H9 (cell line): Measurements from ENCODE around the gene TPCN2. TPM values are rescaled to one million over a fixed set of nuclear protein-coding genes. Genes with fewer than 3 reads are reported as not detected.
"Not testable (repeated sequence)": the region's sequence is repeated elsewhere in the genome, so short reads cannot be mapped to it uniquely, and the experiment has no call there.

Experiments
- DNase-seq: peaks from one replicate; pipeline ENCODE4 v3.0.0-alpha.2; 2017
- H2AFZ ChIP-seq: one replicate; pipeline ENCODE4 v1.6.1; 2013; ENCODE audit warnings: mild to moderate bottlenecking, low read length, control low read depth, moderate library complexity
- H2AK5ac ChIP-seq: 2 replicates; pipeline ENCODE4 v1.6.1; 2013; ENCODE audit warnings: low read length, control low read depth, mixed read lengths; ENCODE audit not compliant: insufficient read length
- H2BK120ac ChIP-seq: one replicate; pipeline ENCODE4 v1.6.1; 2013; ENCODE audit warnings: low read depth, mild to moderate bottlenecking, low read length, control low read depth, inconsistent platforms; ENCODE audit not compliant: poor library complexity, severe bottlenecking
- H2BK12ac ChIP-seq: 2 replicates; pipeline ENCODE4 v1.6.1; 2013; ENCODE audit warnings: low read length, control low read depth, mixed read lengths, low read depth; ENCODE audit not compliant: insufficient read length
- H2BK15ac ChIP-seq: 2 replicates; pipeline ENCODE4 v1.6.1; 2013; ENCODE audit warnings: low read depth, low read length, control low read depth
- H2BK20ac ChIP-seq: one replicate; pipeline ENCODE4 v1.6.1; 2013; ENCODE audit warnings: low read depth, mild to moderate bottlenecking, low read length, control low read depth, inconsistent platforms; ENCODE audit not compliant: poor library complexity, severe bottlenecking
- H2BK5ac ChIP-seq: 2 replicates; pipeline ENCODE4 v1.6.1; 2013; ENCODE audit warnings: low read length, control low read depth, mixed read lengths; ENCODE audit not compliant: insufficient read length
- H3K14ac ChIP-seq: 2 replicates; pipeline ENCODE4 v1.6.1; 2013; ENCODE audit warnings: low read length, control low read depth; ENCODE audit not compliant: insufficient read depth
- H3K18ac ChIP-seq: 2 replicates; pipeline ENCODE4 v1.6.1; 2013; ENCODE audit warnings: low read depth, mild to moderate bottlenecking, mixed read lengths, low read length, control low read depth; ENCODE audit not compliant: insufficient read length
- H3K23ac ChIP-seq: 2 replicates; pipeline ENCODE4 v1.6.1; 2013; ENCODE audit warnings: low read length, control low read depth, mixed read lengths, low read depth; ENCODE audit not compliant: insufficient read length
- H3K23me2 ChIP-seq: 2 replicates; pipeline ENCODE4 v1.6.1; 2013; ENCODE audit warnings: low read depth, mild to moderate bottlenecking, mixed read lengths, low read length, control low read depth; ENCODE audit not compliant: insufficient read length, poor library complexity, severe bottlenecking
- H3K27ac ChIP-seq: 2 replicates; pipeline ENCODE4 v1.5.1; 2013; ENCODE audit warnings: low read length, control low read depth, mixed read lengths, low read depth; ENCODE audit not compliant: insufficient read length
- H3K27me3 ChIP-seq: 2 replicates; pipeline ENCODE4 v1.6.1; 2013; ENCODE audit warnings: low read length, control low read depth, inconsistent platforms; ENCODE audit not compliant: insufficient read depth
- H3K4ac ChIP-seq: 2 replicates; pipeline ENCODE4 v1.6.1; 2013; ENCODE audit warnings: low read depth, mild to moderate bottlenecking, control low read depth, inconsistent platforms, low read length, moderate library complexity
- H3K4me1 ChIP-seq: 2 replicates; pipeline ENCODE4 v1.6.1; 2013; ENCODE audit warnings: low read length, control low read depth, inconsistent platforms; ENCODE audit not compliant: insufficient read depth
- H3K4me2 ChIP-seq: 2 replicates; pipeline ENCODE4 v1.6.1; 2013; ENCODE audit warnings: low read length, control low read depth, mixed read lengths; ENCODE audit not compliant: insufficient read length, insufficient read depth
- H3K56ac ChIP-seq: 2 replicates; pipeline ENCODE4 v1.6.1; 2013; ENCODE audit warnings: low read depth, mild to moderate bottlenecking, mixed read lengths, low read length, control low read depth; ENCODE audit not compliant: insufficient read length
- H3K79me1 ChIP-seq: 2 replicates; pipeline ENCODE4 v1.6.1; 2013; ENCODE audit warnings: low read depth, mild to moderate bottlenecking, moderate library complexity, low read length, control low read depth, inconsistent platforms; ENCODE audit not compliant: insufficient read depth, poor library complexity, severe bottlenecking
- H3K79me2 ChIP-seq: 2 replicates; pipeline ENCODE4 v1.6.1; 2013; ENCODE audit warnings: low read length, control low read depth, inconsistent platforms; ENCODE audit not compliant: insufficient read depth
- H3K9ac ChIP-seq: 2 replicates; pipeline ENCODE4 v1.6.1; 2013; ENCODE audit warnings: low read length, control low read depth, mixed read lengths; ENCODE audit not compliant: insufficient read length; ENCODE audit errors: extremely low read depth
- H3K9me3 ChIP-seq: one replicate; pipeline ENCODE4 v1.6.1; 2013; ENCODE audit warnings: low read depth, low read length, inconsistent platforms; ENCODE audit not compliant: control insufficient read depth
- H3T11ph ChIP-seq: one replicate; pipeline ENCODE4 v1.6.1; 2013; ENCODE audit warnings: mild to moderate bottlenecking, low read length, control low read depth, inconsistent platforms
- H4K20me1 ChIP-seq: one replicate; pipeline ENCODE4 v1.6.1; 2013; ENCODE audit not compliant: control insufficient read depth, insufficient read length, insufficient read depth
- H4K5ac ChIP-seq: 2 replicates; pipeline ENCODE4 v1.6.1; 2013; ENCODE audit warnings: low read depth, mild to moderate bottlenecking, mixed read lengths, low read length, control low read depth; ENCODE audit not compliant: insufficient read length
- H4K8ac ChIP-seq: replicated peaks from 2 replicates; pipeline ENCODE4 v1.6.1; 2013; ENCODE audit warnings: low read length, control low read depth, mixed read lengths, low read depth; ENCODE audit not compliant: insufficient read length
- H4K91ac ChIP-seq: 2 replicates; pipeline ENCODE4 v1.6.1; 2013; ENCODE audit warnings: low read depth, mild to moderate bottlenecking, moderate library complexity, mixed read lengths, low read length, control low read depth; ENCODE audit not compliant: insufficient read length
- H3K27ac Mint-ChIP-seq, 3 experiments: 2 replicates in 2 of 3; 3 replicates in 1 of 3; pipeline ENCODE4 v1.8.0; 2020 to 2021; ENCODE audit warnings: mixed read lengths in 3 of 3, mild to moderate bottlenecking in 1 of 3, moderate library complexity in 1 of 3
- H3K27me3 Mint-ChIP-seq: 2 replicates; pipeline ENCODE4 v1.8.0; 2021; ENCODE audit warnings: low read depth, mild to moderate bottlenecking, moderate library complexity, mixed read lengths
- H3K36me3 Mint-ChIP-seq, 3 experiments: 2 replicates in 2 of 3; 3 replicates in 1 of 3; pipeline ENCODE4 v1.8.0; 2020 to 2021; ENCODE audit warnings: low read depth in 3 of 3, mixed read lengths in 3 of 3; ENCODE audit not compliant: insufficient read depth in 1 of 3
- H3K4me1 Mint-ChIP-seq, 2 experiments: 2 replicates each; pipeline ENCODE4 v1.8.0; 2020; ENCODE audit warnings: mixed read lengths in 2 of 2
- H3K4me3 Mint-ChIP-seq, 2 experiments: 2 replicates in 1 of 2; 3 replicates in 1 of 2; pipeline ENCODE4 v1.8.0; 2020 to 2021; ENCODE audit warnings: mild to moderate bottlenecking in 2 of 2, mixed read lengths in 2 of 2, moderate library complexity in 1 of 2
- H3K9me3 Mint-ChIP-seq, 2 experiments: 2 replicates in 1 of 2; 3 replicates in 1 of 2; pipeline ENCODE4 v1.8.0; 2020; ENCODE audit warnings: mild to moderate bottlenecking in 2 of 2, mixed read lengths in 2 of 2, moderate library complexity in 1 of 2
- CTCF ChIP-seq: fragments of 200-600 bp; sonication (generic); conservative IDR thresholded peaks from 3 replicates; pipeline ENCODE4 v1.8.0; 2021; ENCODE audit warnings: antibody characterized with exemption, mild to moderate bottlenecking
- WGBS: extraction: QIAGEN DNeasy Blood & Tissue Kit; methylation state at CpG from one replicate; pipeline ENCODE4 v1.1.7; 2013; ENCODE audit warnings: missing lambda C conversion rate, low lambda C conversion rate, mixed read lengths; ENCODE audit not compliant: insufficient read length; ENCODE audit errors: extremely low coverage; 5-methylcytosine and 5-hydroxymethylcytosine counted together
- total RNA-seq: library from RNA; stranded (reverse); gene quantifications from 2 replicates; pipeline ENCODE4 v1.2.1, GENCODE V29; 2021

TPCN2 gene
- total RNA-seq, 1 experiment from 2014 or later = 16.8 TPM

- Histone ChIP-seq H3K27me3 (no peaks in the 10 kb centered on the region), H2AFZ (no peak overlapping the region), H3K18ac (no peak overlapping the region), H3K4me2 (no peak overlapping the region), H3K79me2 (no peaks in the 10 kb centered on the region), H3K27ac (no peak overlapping the region), H3K23me2 (no peaks in the 10 kb centered on the region), H3K9me3 (peaks cover 10% of the 10 kb centered on the region), H3K14ac (no peak overlapping the region), H3K79me1 (no peaks in the 10 kb centered on the region), H4K8ac (no peak overlapping the region), H4K91ac (no peak overlapping the region), H3K4me1 (no peaks in the 10 kb centered on the region; the same call in 1 of the 2 replicates), H2AK5ac (no peak overlapping the region), H3K9ac (no peak overlapping the region), H3K23ac (no peak overlapping the region), H4K5ac (no peak overlapping the region), H3K4ac (no peak overlapping the region), H2BK15ac (no peak overlapping the region), H4K20me1 (no peaks in the 10 kb centered on the region), H3K56ac (no peak overlapping the region), H2BK20ac (no peak overlapping the region), H3T11ph (no peak overlapping the region), H2BK120ac (no peak overlapping the region), H2BK12ac (no peak overlapping the region), H2BK5ac (no peak overlapping the region)
- Mint-ChIP-seq H3K4me1 (peaks cover 5 to 13% of the 10 kb centered on the region in 2 experiments), H3K27me3 (peaks cover 6% of the 10 kb centered on the region), H3K27ac (no peak overlapping the region), H3K36me3 (peaks cover 9 to 23% (median 11%) of the 10 kb centered on the region in 3 experiments; a peak in 6 of 7 replicates), H3K4me3 (no peak overlapping the region), H3K9me3 (peaks cover 22 to 25% of the 10 kb centered on the region in 2 experiments)
- no CpG with 5 or more reads among the region's 4 CpGs for WGBS
- no peak for DNase-seq
- no peak for TF ChIP-seq CTCF
Observed at GRCh38 chr11:69133251-69133650, 84.5 kb downstream of the TPCN2 start.

GRCh38 chr11:69134182-69134581 is 85.5 kb downstream of the TPCN2 start:
- not testable (repeated sequence) for H2BK12ac ChIP-seq, H4K8ac ChIP-seq, H3K4me2 ChIP-seq, H3K4me1 ChIP-seq, H3K23me2 ChIP-seq, H3K27ac Mint-ChIP-seq, H2BK20ac ChIP-seq, H3K27me3 Mint-ChIP-seq, H2AFZ ChIP-seq, H3K18ac ChIP-seq, H4K5ac ChIP-seq, H3K14ac ChIP-seq, H3K79me2 ChIP-seq, H3K9me3 ChIP-seq, H4K91ac ChIP-seq, H4K20me1 ChIP-seq, H2BK120ac ChIP-seq, H2AK5ac ChIP-seq, H3K4ac ChIP-seq, H2BK15ac ChIP-seq, H3K9ac ChIP-seq, H3K56ac ChIP-seq, H3K79me1 ChIP-seq, H3K4me3 Mint-ChIP-seq, H3K23ac ChIP-seq, H3T11ph ChIP-seq, H3K27ac ChIP-seq, H2BK5ac ChIP-seq, DNase-seq, H3K27me3 ChIP-seq
- H3K4me1 Mint-ChIP-seq = peaks cover 9 to 16% of the 10 kb centered on the region in 2 experiments
- H3K9me3 Mint-ChIP-seq = peaks cover 15 to 16% of the 10 kb centered on the region in 2 experiments
- H3K36me3 Mint-ChIP-seq = peaks cover 7 to 19% (median 10%) of the 10 kb centered on the region in 3 experiments; a peak in 5 of 7 replicates
- WGBS = no CpG with 5 or more reads among the region's 2 CpGs
